Thyroid gland (tissue), 4 donors: ENCODE measurements around the gene KCNIP4. TPM values are rescaled to one million over a fixed set of nuclear protein-coding genes. Genes with fewer than 3 reads are reported as not detected.

Experiments
- DNase-seq, 2 donors: peaks; one replicate each; pipeline ENCODE4 v3.0.0-alpha.2; 2019
- H3K27ac ChIP-seq, 3 donors: fragments of 200-600 bp; sonication (generic); 1 replicate in 2 of 3; 2 replicates in 1 of 3; pipeline ENCODE4 v1.5.1; 2016 to 2019; ENCODE audit warnings: mild to moderate bottlenecking in 1 of 3, moderate library complexity in 1 of 3
- H3K27me3 ChIP-seq: fragments of 200-600 bp; sonication (generic); one replicate; pipeline ENCODE4 v1.5.1; 2019
- H3K36me3 ChIP-seq, 2 donors: fragments of 200-600 bp; sonication (generic); one replicate each; pipeline ENCODE4 v1.5.1; 2016 to 2019
- H3K4me1 ChIP-seq, 2 donors: fragments of 200-600 bp; sonication (generic); one replicate each; pipeline ENCODE4 v1.5.1; 2017 to 2019
- H3K4me3 ChIP-seq, 3 donors: fragments of 200-600 bp; sonication (generic); replicated peaks in 1 of 3; 1 replicate in 2 of 3; 2 replicates in 1 of 3; pipeline ENCODE4 v1.5.1; 2016; ENCODE audit warnings: mild to moderate bottlenecking in 1 of 3
- H3K9me3 ChIP-seq: fragments of 200-600 bp; sonication (generic); one replicate; pipeline ENCODE4 v1.5.1; 2017
- CTCF ChIP-seq, 6 experiments: fragments of 200-600 bp in 3 of 6; fragments of 450-650 bp in 3 of 6; sonication (generic) in 3 of 6; IDR thresholded peaks; one replicate each; pipeline ENCODE4 v1.5.1; 2016 to 2019; ENCODE audit warnings: antibody characterized with exemption in 6 of 6, mild to moderate bottlenecking in 2 of 6, inconsistent platforms in 1 of 6, moderate library complexity in 1 of 6
- POLR2A ChIP-seq, 2 donors: fragments of 450-650 bp; IDR thresholded peaks; one replicate each; pipeline ENCODE4 v1.6.1; 2017; ENCODE audit warnings: antibody characterized with exemption in 2 of 2, mild to moderate bottlenecking in 2 of 2, moderate library complexity in 1 of 2
- WGBS, 2 donors: methylation state at CpG; one replicate each; pipeline ENCODE4 v1.1.5; 2017; 5-methylcytosine and 5-hydroxymethylcytosine counted together
- intact Hi-C: fragments of 100-400 bp; cut with DNase I; formaldehyde crosslinking; loops from one replicate; pipeline ENCODE4 v1.15.1; 2023
- total RNA-seq, 4 donors: library from RNA; depleted of rRNA; stranded (reverse); fragments of >200 nt; gene quantifications; one replicate each; pipeline ENCODE4 v1.2.3, GENCODE V29; 2016

KCNIP4 gene
- total RNA-seq, 4 donors from 2014 or later, result 2.0 to 6.6 (median 4.4) TPM

- DNase-seq, result no peak
- intact Hi-C loops, result no loop called here
- H3K4me3 ChIP-seq, result no peak overlapping the region
- TF ChIP-seq CTCF (IDR thresholded peaks at IDR 0.05), result no peak
- TF ChIP-seq POLR2A (IDR thresholded peaks at IDR 0.05), result no peak
- no peaks in the 10 kb centered on the region for H3K4me1 ChIP-seq
- no peaks in the 10 kb centered on the region for H3K9me3 ChIP-seq
- no peaks in the 10 kb centered on the region for H3K27me3 ChIP-seq
- no peak overlapping the region for H3K27ac ChIP-seq
- 47 to 59% methylated on average over 3 of the region's 3 CpGs for WGBS, 2 donors
- no peaks in the 10 kb centered on the region for H3K36me3 ChIP-seq
Measured at GRCh38 chr4:21011106-21011505, 937.5 kb downstream of the KCNIP4 start.

- no peaks in the 10 kb centered on the region for H3K4me1 ChIP-seq
- no peaks in the 10 kb centered on the region for H3K9me3 ChIP-seq
- DNase-seq, result no peak
- intact Hi-C loops, result no loop called here
- no peak overlapping the region for H3K4me3 ChIP-seq
- TF ChIP-seq CTCF (IDR thresholded peaks at IDR 0.05) (no peak), POLR2A (IDR thresholded peaks at IDR 0.05) (no peak)
- H3K36me3 ChIP-seq, result no peaks in the 10 kb centered on the region
- WGBS, 2 donors, result 54% methylated on average over 4 of the region's 4 CpGs
- no peak overlapping the region for H3K27ac ChIP-seq
- H3K27me3 ChIP-seq, result no peaks in the 10 kb centered on the region
Measured at GRCh38 chr4:21009956-21010355, 938.6 kb downstream of the KCNIP4 start.

- Histone ChIP-seq H3K27me3 (no peaks in the 10 kb centered on the region), H3K9me3 (no peaks in the 10 kb centered on the region), H3K4me3 (no peak overlapping the region), H3K36me3 (no peaks in the 10 kb centered on the region), H3K4me1 (no peaks in the 10 kb centered on the region), H3K27ac (no peak overlapping the region)
- TF ChIP-seq POLR2A (IDR thresholded peaks at IDR 0.05) (no peak), CTCF (IDR thresholded peaks at IDR 0.05) (no peak)
- DNase-seq, result no peak
- intact Hi-C loops, result no loop called here
- WGBS, 2 donors, result 92 to 94% methylated on average over 4 of the region's 4 CpGs
Measured at GRCh38 chr4:21005647-21006046, 942.9 kb downstream of the KCNIP4 start.

- TF ChIP-seq POLR2A (IDR thresholded peaks at IDR 0.05) (no peak), CTCF (IDR thresholded peaks at IDR 0.05) (no peak)
- 39 to 54% methylated on average over 4 of the region's 4 CpGs for WGBS, 2 donors
- H3K4me1 ChIP-seq, result no peaks in the 10 kb centered on the region
Measured at GRCh38 chr4:21002976-21003375, 945.6 kb downstream of the KCNIP4 start.

GRCh38 chr4:21002286-21002685 lies 946.3 kb downstream of the KCNIP4 start:
- Histone ChIP-seq H3K9me3 (no peaks in the 10 kb centered on the region), H3K36me3 (no peaks in the 10 kb centered on the region), H3K4me1 (no peaks in the 10 kb centered on the region), H3K27me3 (no peaks in the 10 kb centered on the region), H3K4me3 (no peak overlapping the region), H3K27ac (no peak overlapping the region)
- no peak for DNase-seq
- WGBS, 2 donors, result 60 to 71% methylated on average over 5 of the region's 5 CpGs
- TF ChIP-seq POLR2A (IDR thresholded peaks at IDR 0.05), result no peak
- no peak for TF ChIP-seq CTCF (IDR thresholded peaks at IDR 0.05)
- intact Hi-C loops, result no loop called here

More at GRCh38 chr4:21002976-21003375, 945.6 kb downstream of the KCNIP4 start:
- DNase-seq, result no peak
- no peaks in the 10 kb centered on the region for H3K9me3 ChIP-seq
- intact Hi-C loops, result no loop called here
- no peak overlapping the region for H3K4me3 ChIP-seq
- no peak overlapping the region for H3K27ac ChIP-seq
- H3K27me3 ChIP-seq, result no peaks in the 10 kb centered on the region
- no peaks in the 10 kb centered on the region for H3K36me3 ChIP-seq
